Smooth muscle cell (in vitro differentiated cells): ENCODE data around the gene CDH19. TPM values are rescaled to one million over a fixed set of nuclear protein-coding genes. Genes with fewer than 3 reads are reported as not detected.
"Not testable (repeated sequence)": the region's sequence is repeated elsewhere in the genome, so short reads cannot be mapped to it uniquely, and the experiment has no call there.

Source experiments
- DNase-seq: peaks from one replicate; lab custom pipeline; 2025; ENCODE audit not compliant: unreplicated experiment; lab: John Stamatoyannopoulos, UW
- H2AFZ ChIP-seq: fragments of 200-600 bp; sonication (generic); 2 replicates; pipeline ENCODE4 v1.6.0; 2016; ENCODE audit warnings: antibody characterized with exemption, low read depth, mild to moderate bottlenecking
- H3F3A ChIP-seq: fragments of 200-600 bp; sonication (generic); 2 replicates; pipeline ENCODE4 v1.6.0; 2017; ENCODE audit warnings: antibody characterized with exemption, low read depth
- H3K27ac ChIP-seq: fragments of 200-600 bp; sonication (generic); 2 replicates; pipeline ENCODE4 v1.5.1; 2016; ENCODE audit warnings: low read depth, mild to moderate bottlenecking
- H3K27me3 ChIP-seq: fragments of 200-600 bp; sonication (generic); 2 replicates; pipeline ENCODE4 v1.6.1; 2016; ENCODE audit warnings: low read depth, mild to moderate bottlenecking
- H3K36me3 ChIP-seq: fragments of 200-600 bp; sonication (generic); 2 replicates; pipeline ENCODE4 v1.5.1; 2016; ENCODE audit warnings: low read depth
- H3K4me1 ChIP-seq: fragments of 200-600 bp; sonication (generic); 2 replicates; pipeline ENCODE4 v1.5.1; 2016; ENCODE audit warnings: low read depth
- H3K4me2 ChIP-seq: fragments of 200-600 bp; sonication (generic); 2 replicates; pipeline ENCODE4 v1.6.0; 2016; ENCODE audit warnings: mild to moderate bottlenecking
- H3K4me3 ChIP-seq: fragments of 200-600 bp; sonication (generic); 2 replicates; pipeline ENCODE4 v1.5.1; 2016; ENCODE audit warnings: mild to moderate bottlenecking
- H3K79me2 ChIP-seq: fragments of 200-600 bp; sonication (generic); 2 replicates; pipeline ENCODE4 v1.6.0; 2016; ENCODE audit warnings: low read depth, mild to moderate bottlenecking
- H3K9ac ChIP-seq: fragments of 200-600 bp; sonication (generic); 2 replicates; pipeline ENCODE4 v1.6.0; 2016; ENCODE audit warnings: low read depth
- H3K9me3 ChIP-seq: fragments of 200-600 bp; sonication (generic); replicated peaks from 2 replicates; pipeline ENCODE4 v1.5.1; 2016; ENCODE audit warnings: low read depth
- H4K20me1 ChIP-seq: fragments of 200-600 bp; sonication (generic); 2 replicates; pipeline ENCODE4 v1.6.0; 2016; ENCODE audit warnings: low read depth
- CTCF ChIP-seq: fragments of 200-600 bp; sonication (generic); IDR thresholded peaks from 2 replicates; pipeline ENCODE4 v1.5.1; 2017; ENCODE audit warnings: borderline replicate concordance, mild to moderate bottlenecking, antibody characterized with exemption; ENCODE audit not compliant: insufficient read depth, poor library complexity, severe bottlenecking
- WGBS: methylation state at CpG from one replicate; pipeline ENCODE4 v1.1.7; 2016; ENCODE audit warnings: low lambda C conversion rate; 5-methylcytosine and 5-hydroxymethylcytosine counted together
- polyA plus RNA-seq: library from polyadenylated mRNA; unstranded; fragments of >200 nt; fragmentation: Nextera tagmentation; extraction: Ambion mirVana; gene quantifications from 2 replicates; pipeline ENCODE4 v1.2.1, GENCODE V29; 2016
- total RNA-seq: library from RNA; depleted of rRNA; stranded (reverse); fragments of >200 nt; gene quantifications from 2 replicates; pipeline ENCODE4 v1.2.3, GENCODE V29; 2014

The CDH19 gene
- total and polyA plus RNA-seq, 2 experiments from 2014 or later = not detected

- WGBS = 95% methylated on average over 1 of the region's 1 CpG
- H4K20me1 ChIP-seq = no peaks in the 10 kb centered on the region
- no peak overlapping the region for H3K4me3 ChIP-seq
- no peak overlapping the region for H3K27ac ChIP-seq
- H3K36me3 ChIP-seq = no peaks in the 10 kb centered on the region
- H3F3A ChIP-seq = no peaks in the 10 kb centered on the region
- no peaks in the 10 kb centered on the region for H3K27me3 ChIP-seq
- H3K4me1 ChIP-seq = no peaks in the 10 kb centered on the region
- no peaks in the 10 kb centered on the region for H3K79me2 ChIP-seq
- H3K4me2 ChIP-seq = no peak overlapping the region
- no peaks in the 10 kb centered on the region for H3K9me3 ChIP-seq
- DNase-seq = no peak
- no peak overlapping the region for H2AFZ ChIP-seq
- no peak overlapping the region for H3K9ac ChIP-seq
- TF ChIP-seq CTCF = no peak
Measured at GRCh38 chr18:66506178-66506577, 97.7 kb downstream of the CDH19 start.

GRCh38 chr18:66497351-66497750, 106.5 kb downstream of the CDH19 start:
- Histone ChIP-seq H3F3A (no peaks in the 10 kb centered on the region), H3K9ac (no peak overlapping the region), H3K27me3 (no peaks in the 10 kb centered on the region), H3K36me3 (no peaks in the 10 kb centered on the region), H3K27ac (no peak overlapping the region), H3K4me2 (no peak overlapping the region), H3K79me2 (no peaks in the 10 kb centered on the region), H3K4me1 (no peaks in the 10 kb centered on the region), H3K9me3 (no peaks in the 10 kb centered on the region), H3K4me3 (no peak overlapping the region), H2AFZ (no peak overlapping the region), H4K20me1 (no peaks in the 10 kb centered on the region)
- no peak for DNase-seq
- no peak for TF ChIP-seq CTCF
- 36% methylated on average over 6 of the region's 6 CpGs for WGBS

GRCh38 chr18:66495844-66496243, 108.0 kb downstream of the CDH19 start:
- Histone ChIP-seq H3K79me2 (no peaks in the 10 kb centered on the region), H3K4me2 (no peak overlapping the region), H3K27ac (no peak overlapping the region), H3K36me3 (no peaks in the 10 kb centered on the region), H3F3A (no peaks in the 10 kb centered on the region), H3K9me3 (no peaks in the 10 kb centered on the region), H3K4me1 (no peaks in the 10 kb centered on the region), H3K9ac (no peak overlapping the region), H2AFZ (no peak overlapping the region), H3K4me3 (no peak overlapping the region), H4K20me1 (no peaks in the 10 kb centered on the region), H3K27me3 (no peaks in the 10 kb centered on the region)
- peak; percentile 84 for TF ChIP-seq CTCF
- DNase-seq = peak; percentile 12
- WGBS = 31% methylated on average over 3 of the region's 3 CpGs

GRCh38 chr18:66473882-66474281, 130.0 kb downstream of the CDH19 start:
- H3K9me3 ChIP-seq = no peaks in the 10 kb centered on the region
- no peak for DNase-seq
- H3K4me3 ChIP-seq = no peak overlapping the region
- no peak overlapping the region for H2AFZ ChIP-seq
- H3K79me2 ChIP-seq = no peaks in the 10 kb centered on the region
- no peak for TF ChIP-seq CTCF
- no peaks in the 10 kb centered on the region for H4K20me1 ChIP-seq
- H3K9ac ChIP-seq = no peak overlapping the region
- no peak overlapping the region for H3K4me2 ChIP-seq
- 89% methylated on average over 3 of the region's 3 CpGs for WGBS
- H3K27me3 ChIP-seq = no peaks in the 10 kb centered on the region
- H3K27ac ChIP-seq = no peak overlapping the region
- no peaks in the 10 kb centered on the region for H3K4me1 ChIP-seq
- no peaks in the 10 kb centered on the region for H3K36me3 ChIP-seq
- no peaks in the 10 kb centered on the region for H3F3A ChIP-seq

- not testable (repeated sequence) for H3K27me3 ChIP-seq, H3K9ac ChIP-seq, H3K36me3 ChIP-seq, H3K4me1 ChIP-seq, H3K4me2 ChIP-seq, H3K4me3 ChIP-seq, DNase-seq, H3K27ac ChIP-seq, H4K20me1 ChIP-seq, H2AFZ ChIP-seq, H3F3A ChIP-seq, H3K79me2 ChIP-seq, H3K9me3 ChIP-seq
- 89% methylated on average over 5 of the region's 5 CpGs for WGBS
Measured at GRCh38 chr18:66466184-66466583, 137.7 kb downstream of the CDH19 start.
